Sigmoid colon (tissue), 4 donors: ENCODE results near the gene ZDHHC11.
"Not testable (repeated sequence)": the region's sequence is repeated elsewhere in the genome, so short reads cannot be mapped to it uniquely, and the experiment has no call there.

Experiments used
- EP300 ChIP-seq, 4 donors: sonication (generic); formaldehyde crosslinking; IDR thresholded peaks; one replicate each; pipeline ENCODE4 v1.6.1; 2017; ENCODE audit warnings: antibody characterized with exemption in 4 of 4
- POLR2A ChIP-seq, 2 donors: fragments of 450-650 bp; IDR thresholded peaks; one replicate each; pipeline ENCODE4 v1.6.1; 2016; ENCODE audit warnings: antibody characterized with exemption in 2 of 2, mild to moderate bottlenecking in 2 of 2, moderate library complexity in 2 of 2
- POLR2AphosphoS5 ChIP-seq, 4 donors: sonication (generic); formaldehyde crosslinking; IDR thresholded peaks; one replicate each; pipeline ENCODE4 v1.6.1; 2017; ENCODE audit warnings: antibody characterized with exemption in 4 of 4
- TF ChIP-seq, protein P1 (sequence below), 4 experiments: fragments of 450-650 bp in 3 of 4; fragments of 200-600 bp in 1 of 4; IDR thresholded peaks; one replicate each; pipeline ENCODE4 v1.5.1; 2016 to 2019; ENCODE audit warnings: antibody characterized with exemption in 4 of 4, mild to moderate bottlenecking in 3 of 4, moderate library complexity in 2 of 4

DNA sequence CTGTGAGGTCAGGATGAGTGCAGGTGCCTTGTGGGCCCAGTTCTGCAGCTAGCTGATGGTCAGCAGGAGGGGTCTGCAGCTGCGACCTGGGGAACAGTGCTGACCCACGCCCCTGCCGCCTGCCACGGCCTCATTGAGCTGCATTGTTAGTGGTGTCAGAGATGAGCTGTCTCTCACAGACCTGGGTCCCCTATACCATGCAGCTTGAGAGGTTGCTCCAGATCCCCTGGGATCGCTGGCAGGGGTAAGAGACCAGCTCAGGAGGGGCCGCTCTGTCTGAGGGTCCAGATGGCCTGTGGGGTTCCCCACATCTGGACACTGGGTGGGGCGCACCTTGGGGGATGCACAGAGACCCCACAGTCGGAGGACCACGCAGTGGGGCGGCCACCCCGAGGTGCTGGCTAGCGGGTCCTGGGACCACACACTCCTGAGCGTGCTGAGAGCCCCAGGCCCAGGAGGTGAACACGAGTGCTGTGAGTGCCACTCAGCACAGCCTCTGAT, 13.1 kb downstream of the ZDHHC11 start:
- not testable (repeated sequence) for TF ChIP-seq POLR2AphosphoS5, POLR2A, EP300 (IDR thresholded peaks at IDR 0.05)
- TF ChIP-seq, protein P1, sequence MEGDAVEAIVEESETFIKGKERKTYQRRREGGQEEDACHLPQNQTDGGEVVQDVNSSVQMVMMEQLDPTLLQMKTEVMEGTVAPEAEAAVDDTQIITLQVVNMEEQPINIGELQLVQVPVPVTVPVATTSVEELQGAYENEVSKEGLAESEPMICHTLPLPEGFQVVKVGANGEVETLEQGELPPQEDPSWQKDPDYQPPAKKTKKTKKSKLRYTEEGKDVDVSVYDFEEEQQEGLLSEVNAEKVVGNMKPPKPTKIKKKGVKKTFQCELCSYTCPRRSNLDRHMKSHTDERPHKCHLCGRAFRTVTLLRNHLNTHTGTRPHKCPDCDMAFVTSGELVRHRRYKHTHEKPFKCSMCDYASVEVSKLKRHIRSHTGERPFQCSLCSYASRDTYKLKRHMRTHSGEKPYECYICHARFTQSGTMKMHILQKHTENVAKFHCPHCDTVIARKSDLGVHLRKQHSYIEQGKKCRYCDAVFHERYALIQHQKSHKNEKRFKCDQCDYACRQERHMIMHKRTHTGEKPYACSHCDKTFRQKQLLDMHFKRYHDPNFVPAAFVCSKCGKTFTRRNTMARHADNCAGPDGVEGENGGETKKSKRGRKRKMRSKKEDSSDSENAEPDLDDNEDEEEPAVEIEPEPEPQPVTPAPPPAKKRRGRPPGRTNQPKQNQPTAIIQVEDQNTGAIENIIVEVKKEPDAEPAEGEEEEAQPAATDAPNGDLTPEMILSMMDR (IDR thresholded peaks at IDR 0.05), result not testable (repeated sequence)
